BE2C (cell line): Measurements from ENCODE around the gene ATP7A.

ENCODE experiments used
- DNase-seq: peaks from one replicate; pipeline ENCODE4 v3.0.0-alpha.2; 2020
- H3K27me3 ChIP-seq: fragments of 250-450 bp; sonication (Bioruptor Pico); 2 replicates; pipeline ENCODE4 v1.5.1; 2020; ENCODE audit warnings: mild to moderate bottlenecking
- H3K36me3 ChIP-seq: fragments of 250-450 bp; sonication (Bioruptor Pico); 2 replicates; pipeline ENCODE4 v1.5.1; 2020; ENCODE audit warnings: mild to moderate bottlenecking
- H3K4me1 ChIP-seq: fragments of 250-450 bp; sonication (Bioruptor Pico); 2 replicates; pipeline ENCODE4 v1.5.1; 2020
- H3K4me3 ChIP-seq: 2 replicates; pipeline ENCODE4 v1.5.1; 2011; ENCODE audit warnings: low read depth, low read length
- H3K9me3 ChIP-seq: fragments of 250-450 bp; sonication (Bioruptor Pico); 2 replicates; pipeline ENCODE4 v1.5.1; 2020
- CTCF ChIP-seq: IDR thresholded peaks from 2 replicates; pipeline ENCODE4 v1.5.1; 2012; ENCODE audit warnings: mild to moderate bottlenecking, low read depth, low read length

Gene ATP7A

GRCh38 chrX:77922787-77923186 is 12.3 kb downstream of the ATP7A start:
- Histone ChIP-seq H3K27me3 (no peaks in the 10 kb centered on the region), H3K36me3 (no peaks in the 10 kb centered on the region), H3K4me1 (no peaks in the 10 kb centered on the region), H3K4me3 (no peak overlapping the region), H3K9me3 (no peaks in the 10 kb centered on the region)
- no peak for TF ChIP-seq CTCF
- no peak for DNase-seq

- no peaks in the 10 kb centered on the region for H3K9me3 ChIP-seq
- DNase-seq, result no peak
- no peak for TF ChIP-seq CTCF
Measured at GRCh38 chrX:77924320-77924859, 13.9 kb downstream of the ATP7A start.

GRCh38 chrX:77925764-77926163 is 15.3 kb downstream of the ATP7A start:
- H3K9me3 ChIP-seq, result no peaks in the 10 kb centered on the region
- H3K4me3 ChIP-seq, result no peak overlapping the region

More at GRCh38 chrX:77924320-77924859, 13.9 kb downstream of the ATP7A start:
- H3K4me1 ChIP-seq, result no peaks in the 10 kb centered on the region
- no peaks in the 10 kb centered on the region for H3K27me3 ChIP-seq
- H3K4me3 ChIP-seq, result no peak overlapping the region
- H3K36me3 ChIP-seq, result no peaks in the 10 kb centered on the region

GRCh38 chrX:77930581-77930980 is 20.1 kb downstream of the ATP7A start:
- no peak overlapping the region for H3K4me3 ChIP-seq
- H3K4me1 ChIP-seq, result no peaks in the 10 kb centered on the region
- H3K36me3 ChIP-seq, result no peaks in the 10 kb centered on the region
- DNase-seq, result no peak
- TF ChIP-seq CTCF, result no peak
- no peaks in the 10 kb centered on the region for H3K9me3 ChIP-seq
- H3K27me3 ChIP-seq, result no peaks in the 10 kb centered on the region

More at GRCh38 chrX:77925764-77926163, 15.3 kb downstream of the ATP7A start:
- no peak for DNase-seq
- H3K4me1 ChIP-seq, result no peaks in the 10 kb centered on the region
- TF ChIP-seq CTCF, result no peak
- H3K27me3 ChIP-seq, result no peaks in the 10 kb centered on the region
- H3K36me3 ChIP-seq, result no peaks in the 10 kb centered on the region

- DNase-seq, result no peak
- no peaks in the 10 kb centered on the region for H3K36me3 ChIP-seq
- no peaks in the 10 kb centered on the region for H3K27me3 ChIP-seq
- no peak overlapping the region for H3K4me3 ChIP-seq
- no peak for TF ChIP-seq CTCF
- no peaks in the 10 kb centered on the region for H3K9me3 ChIP-seq
- no peaks in the 10 kb centered on the region for H3K4me1 ChIP-seq
Measured at GRCh38 chrX:77935886-77936285, 25.4 kb downstream of the ATP7A start.

GRCh38 chrX:77936299-77936698 is 25.8 kb downstream of the ATP7A start:
- DNase-seq, result no peak
- H3K9me3 ChIP-seq, result no peaks in the 10 kb centered on the region
- TF ChIP-seq CTCF, result no peak
- H3K27me3 ChIP-seq, result no peaks in the 10 kb centered on the region
- H3K4me1 ChIP-seq, result no peaks in the 10 kb centered on the region
- no peaks in the 10 kb centered on the region for H3K36me3 ChIP-seq
- H3K4me3 ChIP-seq, result no peak overlapping the region
